ENCODE measurements around the gene FKBP10.
"Not testable (repeated sequence)": the region's sequence is repeated elsewhere in the genome, so short reads cannot be mapped to it uniquely, and the experiment has no call there.

The FKBP10 gene

GRCh38 chr17:41844971-41845370 lies 32.2 kb downstream of the FKBP10 start:
- DNase-seq = no peak

- no peak for DNase-seq
Measured at GRCh38 chr17:41848788-41849187, 36.0 kb downstream of the FKBP10 start.

GRCh38 chr17:41849251-41849990 lies 36.6 kb downstream of the FKBP10 start:
- no peak for DNase-seq

DNA sequence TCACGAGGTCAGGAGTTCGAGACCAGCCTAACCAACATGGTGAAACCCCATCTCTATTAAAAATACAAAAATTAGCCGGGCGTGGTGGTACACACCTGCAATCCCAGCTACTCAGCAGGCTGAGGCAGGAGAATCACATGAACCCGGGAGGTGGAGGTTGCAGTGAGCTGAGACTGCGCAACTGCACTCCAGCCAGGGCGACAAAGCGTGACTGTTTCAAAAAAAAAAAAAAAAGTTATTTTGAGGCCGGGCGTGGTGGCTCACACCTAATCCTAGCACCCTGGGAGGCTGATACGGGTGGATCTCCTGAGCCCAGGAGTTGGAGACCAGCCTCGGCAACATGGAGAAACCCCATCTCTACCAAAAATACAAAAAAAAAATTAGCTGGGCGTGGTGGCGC lies 38.6 kb downstream of the FKBP10 start:
- not testable (repeated sequence) for DNase-seq

GRCh38 chr17:41860254-41860931 lies 47.6 kb downstream of the FKBP10 start:
- no peak for DNase-seq

GRCh38 chr17:41863074-41863848 lies 50.5 kb downstream of the FKBP10 start:
- DNase-seq = peak; percentile 67

GRCh38 chr17:41864498-41864835 lies 51.7 kb downstream of the FKBP10 start:
- DNase-seq = no peak

DNA sequence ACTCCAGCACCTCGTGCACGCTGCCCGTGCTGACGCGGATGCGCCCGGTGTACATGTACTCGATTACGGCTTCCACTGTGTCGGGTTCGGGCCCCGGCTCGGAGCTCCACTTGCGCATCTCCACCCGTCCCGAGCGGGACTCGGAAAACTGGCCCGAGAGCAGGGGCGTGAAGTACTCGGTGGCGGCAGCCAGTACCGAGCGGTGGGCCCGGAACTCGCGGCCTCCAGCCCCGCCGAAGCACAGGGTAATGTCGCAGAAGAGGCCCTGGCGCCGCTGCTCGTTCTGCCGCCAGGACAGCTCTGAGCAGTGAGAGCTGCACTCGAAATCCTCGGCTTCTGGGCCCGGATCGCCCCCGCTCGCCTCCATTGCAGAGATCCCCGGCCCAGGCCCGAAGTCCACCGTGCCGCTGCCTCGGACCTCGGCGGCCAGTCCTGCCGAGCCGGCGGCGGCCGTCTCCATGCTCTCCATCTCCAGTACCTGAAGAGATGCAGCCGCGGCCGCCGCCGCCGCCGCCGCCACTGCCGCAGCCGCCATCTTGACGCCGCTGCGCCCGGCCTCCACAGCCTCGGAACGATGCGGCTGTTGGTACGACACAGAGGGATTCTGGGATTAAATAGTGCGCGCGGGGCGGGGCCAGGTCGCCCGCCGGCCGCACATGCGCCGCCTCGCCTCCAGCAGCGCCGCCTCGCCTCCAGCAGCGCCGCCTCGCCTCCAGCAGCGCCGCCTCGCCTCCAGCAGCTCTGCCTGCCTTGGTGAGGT lies 52.2 kb downstream of the FKBP10 start, which contains the start of gene KLHL11:
Gene KLHL11 (minus strand): TSS at position 588 of the 760 bp plus-strand sequence. CDS start 53 bp downstream, at position 535.
- peak; percentile 92 for DNase-seq

- no peak for DNase-seq
Measured at GRCh38 chr17:41865596-41865893, 52.7 kb downstream of the FKBP10 start.

DNA sequence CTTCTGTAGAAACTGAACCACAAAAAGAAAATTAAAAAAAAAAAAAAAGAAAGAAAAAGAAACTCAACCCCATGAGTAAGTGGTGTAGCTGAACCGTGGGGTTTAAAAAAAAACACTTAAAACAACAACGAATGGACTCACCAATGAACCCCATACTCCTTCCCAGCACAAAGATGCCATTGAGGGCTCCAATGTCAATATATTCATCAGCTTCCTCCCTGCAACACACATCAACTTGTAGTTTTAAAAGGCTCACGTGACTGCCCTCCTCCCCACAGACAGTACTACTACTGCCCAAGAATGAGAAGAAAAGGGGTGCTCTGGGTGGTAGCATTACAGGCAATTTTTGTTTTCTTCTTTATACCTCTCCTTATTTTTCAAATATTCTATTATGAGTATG lies 55.8 kb downstream of the FKBP10 start:
- DNase-seq = no peak

DNA sequence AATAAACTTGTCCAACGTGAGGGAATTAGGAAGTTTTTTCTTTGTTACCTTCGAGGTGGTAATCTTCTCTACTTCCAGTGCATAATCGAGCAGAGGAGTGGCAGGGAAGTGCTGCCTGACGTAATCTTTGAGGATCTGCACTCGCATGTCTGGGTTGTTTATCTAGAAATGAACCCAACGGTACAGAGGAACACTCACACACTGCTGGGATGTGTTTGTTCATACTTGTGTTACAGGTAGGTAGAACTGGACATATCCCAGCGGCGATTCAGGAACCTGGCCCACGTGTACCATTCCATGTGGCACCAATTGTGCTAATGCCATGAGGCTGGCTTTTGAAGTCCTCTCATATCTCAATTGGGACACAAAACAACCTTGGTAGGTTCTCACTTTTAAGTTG lies 56.6 kb downstream of the FKBP10 start:
- DNase-seq = no peak

DNA sequence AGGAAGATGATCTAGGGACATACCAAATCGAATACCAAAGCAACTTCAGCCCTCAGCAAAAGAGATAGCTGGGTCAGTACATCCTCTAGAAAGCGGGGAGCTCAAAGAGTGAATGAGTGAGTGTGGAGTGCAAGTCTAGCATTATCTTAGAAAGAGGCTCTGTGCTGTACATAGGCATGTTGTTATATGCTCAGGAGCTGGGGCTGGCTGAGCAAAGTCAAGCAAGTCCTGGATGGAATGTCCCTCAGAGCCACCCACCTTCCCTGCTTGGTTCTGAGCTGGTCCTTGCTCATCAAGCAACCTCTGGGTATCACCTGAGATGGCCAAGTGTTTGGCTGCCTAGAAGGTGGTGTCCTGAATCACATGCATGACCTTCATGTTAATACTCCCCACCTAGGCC lies 57.3 kb downstream of the FKBP10 start:
- DNase-seq = no peak

GRCh38 chr17:41870627-41871026 lies 57.8 kb downstream of the FKBP10 start:
- DNase-seq = no peak

- no peak for DNase-seq
Measured at GRCh38 chr17:41871789-41872188, 59.0 kb downstream of the FKBP10 start.

Data from activated CD8-positive, alpha-beta memory T cell treated with anti-CD3 and anti-CD28 coated beads for 24 hours (primary cell).